ENCODE results near the gene ING2. TPM values are rescaled to one million over a fixed set of nuclear protein-coding genes. Genes with fewer than 3 reads are reported as not detected.

The ING2 gene
- total RNA-seq, 1 donor from 2014 or later: 12.2 TPM

DNA sequence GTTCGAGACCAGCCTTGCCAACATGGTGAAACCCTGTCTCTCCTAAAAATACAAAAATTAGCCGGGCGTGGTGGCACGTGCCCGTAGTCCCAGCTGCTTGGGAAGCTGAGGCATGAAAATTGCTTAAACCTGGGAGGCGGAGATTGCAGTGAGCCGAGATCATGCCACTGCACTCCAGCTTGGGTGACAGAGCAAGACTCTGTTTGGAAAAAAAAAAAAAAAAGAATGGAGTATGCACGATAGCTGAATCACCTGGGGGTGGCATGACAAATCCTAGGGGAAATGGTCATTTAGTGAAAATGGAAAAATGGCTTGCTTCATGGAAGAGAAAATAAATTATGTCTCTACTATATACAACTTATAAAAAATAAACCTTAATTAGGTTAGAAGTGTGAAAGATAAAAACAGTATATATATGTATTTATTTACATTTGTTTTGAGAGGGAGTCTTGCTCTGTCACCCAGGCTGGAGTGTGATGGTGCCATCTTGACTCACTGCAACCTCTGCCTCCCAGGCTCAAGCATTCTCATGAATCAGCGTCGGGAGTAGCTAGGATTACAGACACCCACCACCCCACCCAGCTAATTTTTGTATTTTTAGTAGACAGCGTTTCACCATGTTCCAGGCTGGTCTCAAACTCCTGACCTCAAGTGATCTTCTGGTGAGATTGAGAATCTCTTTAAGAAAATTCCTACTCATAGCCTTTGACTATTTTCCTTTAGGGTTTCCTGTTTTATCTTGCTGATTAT lies 19.3 kb upstream of the ING2 start:
- Mint-ChIP-seq H3K9me3 (ENCODE audit: unreplicated experiment) (no peaks in the 10 kb centered on the region), H3K27ac (ENCODE audit: unreplicated experiment) (no peak overlapping the region), H3K36me3 (ENCODE audit: low read depth, unreplicated experiment) (peaks cover 3% of the 10 kb centered on the region), H3K27me3 (ENCODE audit: unreplicated experiment) (no peaks in the 10 kb centered on the region), H3K4me1 (ENCODE audit: unreplicated experiment) (peaks cover 3% of the 10 kb centered on the region), H3K4me3 (ENCODE audit: unreplicated experiment) (no peak overlapping the region)
- TF ChIP-seq CTCF (IDR thresholded peaks at IDR 0.05; ENCODE audit: unreplicated experiment): no peak
- no peak for DNase-seq (ENCODE audit: low spot score)

DNA sequence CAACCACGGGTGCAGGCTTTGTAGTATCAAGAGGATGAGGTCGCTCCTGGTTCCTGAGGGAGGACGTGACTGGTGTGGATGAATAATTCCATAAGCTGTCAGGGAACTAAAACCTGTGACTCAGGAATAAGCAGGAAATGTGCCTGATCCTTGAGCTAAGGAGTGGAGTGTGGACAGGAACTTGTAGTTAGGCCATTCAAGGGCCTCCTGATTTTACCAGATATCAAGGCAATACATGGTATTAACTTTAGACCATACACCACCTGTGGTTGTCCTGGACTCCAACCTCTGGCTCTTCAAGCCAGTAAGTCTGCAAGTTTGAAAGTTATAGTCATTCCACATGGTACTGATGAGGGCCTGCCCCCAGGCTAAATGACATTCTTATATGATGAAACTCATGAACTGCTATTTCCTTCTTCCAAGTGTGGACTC lies 12.1 kb upstream of the ING2 start:
- no peak for TF ChIP-seq CTCF (IDR thresholded peaks at IDR 0.05; ENCODE audit: unreplicated experiment)
- Mint-ChIP-seq H3K9me3 (ENCODE audit: unreplicated experiment) (no peaks in the 10 kb centered on the region), H3K27ac (ENCODE audit: unreplicated experiment) (no peak overlapping the region), H3K27me3 (ENCODE audit: unreplicated experiment) (peaks cover 2% of the 10 kb centered on the region), H3K4me3 (ENCODE audit: unreplicated experiment) (no peak overlapping the region), H3K4me1 (ENCODE audit: unreplicated experiment) (peaks cover 11% of the 10 kb centered on the region), H3K36me3 (ENCODE audit: low read depth, unreplicated experiment) (peaks cover 5% of the 10 kb centered on the region)
- DNase-seq (ENCODE audit: low spot score): no peak

GRCh38 chr4:183493246-183493645 lies 11.6 kb upstream of the ING2 start:
- no peak overlapping the region for H3K27ac Mint-ChIP-seq (ENCODE audit: unreplicated experiment)
- no peak for DNase-seq (ENCODE audit: low spot score)
- H3K9me3 Mint-ChIP-seq (ENCODE audit: unreplicated experiment): no peaks in the 10 kb centered on the region
- TF ChIP-seq CTCF (IDR thresholded peaks at IDR 0.05; ENCODE audit: unreplicated experiment): no peak
- H3K27me3 Mint-ChIP-seq (ENCODE audit: unreplicated experiment): peaks cover 2% of the 10 kb centered on the region
- no peak overlapping the region for H3K4me3 Mint-ChIP-seq (ENCODE audit: unreplicated experiment)
- peaks cover 5% of the 10 kb centered on the region for H3K36me3 Mint-ChIP-seq (ENCODE audit: low read depth, unreplicated experiment)
- H3K4me1 Mint-ChIP-seq (ENCODE audit: unreplicated experiment): peaks cover 11% of the 10 kb centered on the region

- H3K4me1 Mint-ChIP-seq (ENCODE audit: unreplicated experiment): peaks cover 11% of the 10 kb centered on the region
Observed at GRCh38 chr4:183495184-183495583, 9.7 kb upstream of the ING2 start.

More at GRCh38 chr4:183495184-183495583, 9.7 kb upstream of the ING2 start:
- Mint-ChIP-seq H3K9me3 (ENCODE audit: unreplicated experiment) (no peaks in the 10 kb centered on the region), H3K36me3 (ENCODE audit: low read depth, unreplicated experiment) (peaks cover 5% of the 10 kb centered on the region), H3K4me3 (ENCODE audit: unreplicated experiment) (no peak overlapping the region), H3K27me3 (ENCODE audit: unreplicated experiment) (peaks cover 2% of the 10 kb centered on the region), H3K27ac (ENCODE audit: unreplicated experiment) (no peak overlapping the region)
- no peak for TF ChIP-seq CTCF (IDR thresholded peaks at IDR 0.05; ENCODE audit: unreplicated experiment)
- no peak for DNase-seq (ENCODE audit: low spot score)
